T47D (cell line): ENCODE results near the gene PRSS3.
"Not testable (repeated sequence)": the region's sequence is repeated elsewhere in the genome, so short reads cannot be mapped to it uniquely, and the experiment has no call there.

Experiments used
- DNase-seq, 2 experiments: peaks; one replicate each; pipeline versions ENCODE4 v3.0.0 to v3.0.0-alpha.2; 2011 to 2012; ENCODE audit warnings: low read depth in 1 of 2, low spot score in 1 of 2
- JUND ChIP-seq: IDR thresholded peaks from 2 replicates; pipeline ENCODE4 v1.6.1; 2012; ENCODE audit warnings: low read depth
- in situ Hi-C: cut with HindIII; loops from 2 replicates; pipeline ENCODE4 v1.10.0; 2016; ENCODE audit warnings: low sequenced_read_pairs, low pct_unique_long_range_greater_than_20kb

Gene PRSS3

GRCh38 chr9:33795281-33795680, at the start of gene PRSS3:
Gene PRSS3 (plus strand): TSS chr9:33795561. CDS start chr9:33795574, 13 bp downstream.
- DNase-seq = no peak
- no peak for TF ChIP-seq JUND
- in situ Hi-C loops = no loop called here

GRCh38 chr9:33748633-33749304, 46.6 kb upstream of the PRSS3 start:
- TF ChIP-seq JUND = no peak
- no peak for DNase-seq
- in situ Hi-C loops = no loop called here

GRCh38 chr9:33749305-33749654, 46.1 kb upstream of the PRSS3 start:
- not testable (repeated sequence) for DNase-seq

GRCh38 chr9:33750307-33750838, 45.0 kb upstream of the PRSS3 start:
- in situ Hi-C loops = no loop called here
- DNase-seq = no peak
- no peak for TF ChIP-seq JUND

More at GRCh38 chr9:33749305-33749654, 46.1 kb upstream of the PRSS3 start:
- in situ Hi-C loops = not testable (repeated sequence)

DNA sequence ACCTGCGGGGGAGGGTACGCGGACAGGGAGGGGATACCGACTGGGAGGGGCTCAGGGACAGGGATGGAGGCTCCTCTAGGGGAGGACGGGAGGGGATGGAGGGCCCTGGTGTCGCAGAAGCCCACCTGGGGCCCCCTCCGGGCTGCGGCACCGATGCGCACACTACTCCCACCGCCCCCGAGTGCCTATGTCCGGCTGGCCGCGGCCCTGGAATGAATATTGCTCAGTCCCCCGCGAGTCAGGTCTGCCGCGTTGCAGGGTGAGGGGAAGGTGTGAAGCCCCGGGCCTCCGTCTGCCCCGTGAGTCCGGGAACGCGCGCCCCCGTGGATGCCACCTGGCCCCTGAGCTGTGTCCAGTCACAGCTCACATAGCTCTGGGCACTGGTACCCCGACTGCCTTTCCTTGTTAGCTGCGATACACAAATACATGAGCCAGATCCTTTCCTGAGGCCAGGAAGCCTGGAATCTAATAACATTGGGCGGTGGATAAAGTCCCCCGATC, 44.5 kb upstream of the PRSS3 start:
- in situ Hi-C loops = no loop called here
- no peak for TF ChIP-seq JUND
- DNase-seq = no peak

DNA sequence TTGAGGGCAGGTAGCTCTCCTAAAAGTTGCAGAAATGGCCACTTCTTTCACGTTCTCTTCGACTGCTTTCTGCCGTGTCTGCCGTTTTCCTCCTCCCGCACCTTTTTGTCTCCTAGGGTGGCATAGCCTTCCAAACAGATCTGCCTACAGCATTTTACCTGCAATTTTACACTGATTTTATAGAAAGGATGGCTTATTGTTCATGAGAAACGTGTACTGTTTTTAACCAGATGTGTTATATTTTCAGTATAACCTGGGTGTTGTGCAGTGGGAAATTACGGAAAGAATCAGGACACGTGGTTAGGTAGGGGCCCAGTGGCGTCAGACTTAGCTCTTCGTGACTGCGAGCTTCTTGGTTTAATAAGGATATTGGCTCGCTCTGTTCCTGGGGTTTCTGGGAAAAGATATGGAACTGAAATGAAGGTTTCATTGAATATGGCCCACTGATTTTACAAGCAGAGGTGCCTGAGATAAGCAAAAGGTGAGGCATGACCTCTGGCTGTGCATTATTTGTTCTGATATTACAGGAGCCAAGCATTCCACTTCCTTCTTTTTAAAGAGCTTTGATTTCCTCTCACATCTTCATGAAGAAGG, 43.7 kb upstream of the PRSS3 start:
- no peak for TF ChIP-seq JUND

GRCh38 chr9:33752130-33752637, 43.2 kb upstream of the PRSS3 start:
- in situ Hi-C loops = no loop called here
- no peak for DNase-seq
- no peak for TF ChIP-seq JUND

More for the DNA sequence above, 43.7 kb upstream of the PRSS3 start:
- in situ Hi-C loops = no loop called here
- no peak for DNase-seq

GRCh38 chr9:33752789-33753188, 42.6 kb upstream of the PRSS3 start:
- in situ Hi-C loops, DNase-seq: not testable (repeated sequence)

DNA sequence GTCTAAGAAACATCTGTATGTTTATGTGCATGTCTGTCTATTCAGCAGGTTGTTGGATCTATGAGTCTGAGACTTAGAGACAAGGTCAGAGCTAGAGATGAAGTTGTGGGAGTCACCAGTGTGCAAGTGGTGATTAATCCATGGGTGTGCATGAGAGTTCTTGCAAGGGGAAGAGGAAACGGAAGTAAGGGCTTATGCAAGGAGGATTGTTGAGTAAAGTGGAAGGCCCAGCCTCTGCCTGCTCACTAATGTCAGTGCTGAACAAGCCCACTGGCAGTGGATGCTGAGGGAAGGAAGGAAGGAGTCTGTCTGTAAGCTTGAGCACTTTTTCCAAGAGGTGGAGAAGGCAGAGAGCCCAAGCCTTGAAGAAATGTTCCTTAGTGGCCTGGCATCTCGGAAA, 35.7 kb upstream of the PRSS3 start:
- in situ Hi-C loops, DNase-seq: not testable (repeated sequence)

- DNase-seq = no peak
- in situ Hi-C loops = no loop called here
- TF ChIP-seq JUND = no peak
These were observed 33.0 kb upstream of the PRSS3 start for GRCh38 chr9:33762343-33762742.

GRCh38 chr9:33763709-33764108, 31.7 kb upstream of the PRSS3 start:
- DNase-seq, in situ Hi-C loops: not testable (repeated sequence)

GRCh38 chr9:33765411-33765810, 29.9 kb upstream of the PRSS3 start:
- in situ Hi-C loops = no loop called here
- DNase-seq = no peak
- TF ChIP-seq JUND = no peak

DNA sequence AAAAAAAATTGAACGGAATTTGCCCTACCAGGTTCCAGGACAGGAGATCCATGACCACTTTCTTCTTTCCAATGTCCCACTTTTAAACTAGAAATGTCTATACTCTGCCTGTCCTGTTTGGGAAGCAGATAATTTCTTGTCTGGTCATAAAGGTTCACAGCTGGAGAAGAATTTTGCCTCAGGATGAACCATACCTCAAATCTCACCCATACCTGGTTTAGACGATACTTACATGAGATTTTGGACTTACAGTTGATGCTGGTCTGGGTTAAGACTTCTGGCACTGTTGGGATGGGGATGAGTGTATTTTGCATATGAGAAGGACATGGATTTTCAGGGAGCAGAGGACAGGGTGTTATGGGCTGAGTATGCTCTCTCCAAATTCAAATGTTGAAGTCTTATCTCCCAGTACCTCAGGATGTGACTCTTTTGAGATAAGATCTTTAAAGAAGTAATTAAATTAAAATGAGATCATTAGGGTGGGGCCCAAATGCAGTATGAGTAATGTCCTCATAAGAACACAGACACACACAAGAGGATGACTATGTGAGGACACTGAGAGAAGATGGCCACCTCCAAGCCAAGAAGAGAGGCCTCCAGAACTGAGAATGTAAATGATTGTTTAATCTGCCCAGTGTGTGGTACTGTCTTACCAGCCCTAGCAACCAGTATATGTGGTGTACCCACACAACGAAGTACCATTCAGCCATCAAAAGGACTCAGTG, 25.0 kb upstream of the PRSS3 start:
- DNase-seq, in situ Hi-C loops: not testable (repeated sequence)

- in situ Hi-C loops, DNase-seq: not testable (repeated sequence)
These were observed 22.2 kb upstream of the PRSS3 start for GRCh38 chr9:33773135-33773534.

- in situ Hi-C loops, DNase-seq: not testable (repeated sequence)
These were observed 21.2 kb upstream of the PRSS3 start for GRCh38 chr9:33774074-33774659.
